Aorta (tissue), 5 donors: ENCODE results near the gene FILIP1. TPM values are rescaled to one million over a fixed set of nuclear protein-coding genes. Genes with fewer than 3 reads are reported as not detected.

Source experiments
- ATAC-seq: fragments of 200-7000 bp; cut with Tn5 transposase; one replicate; pipeline ENCODE4 v1.9.1; 2022; ENCODE audit warnings: moderate library complexity; ENCODE audit not compliant: low FRiP score
- DNase-seq, 2 donors: peaks; one replicate each; pipeline ENCODE4 v3.0.0-alpha.2; 2020
- H3K27ac ChIP-seq, 2 donors: one replicate each; pipeline ENCODE4 v1.5.1; 2013; ENCODE audit warnings: low read length in 2 of 2, mild to moderate bottlenecking in 2 of 2, moderate library complexity in 2 of 2, control low read depth in 1 of 2, inconsistent platforms in 1 of 2, low read depth in 1 of 2
- H3K27me3 ChIP-seq, 2 donors: one replicate each; pipeline ENCODE4 v1.6.1; 2013; ENCODE audit warnings: control low read depth in 1 of 2, low read length in 1 of 2, mild to moderate bottlenecking in 1 of 2, moderate library complexity in 1 of 2; ENCODE audit not compliant: insufficient read depth in 2 of 2, control insufficient read depth in 1 of 2
- H3K36me3 ChIP-seq, 2 donors: one replicate each; pipeline ENCODE4 v1.6.1; 2013; ENCODE audit warnings: control low read depth in 1 of 2, low read length in 1 of 2, mild to moderate bottlenecking in 1 of 2; ENCODE audit not compliant: insufficient read depth in 2 of 2, control insufficient read depth in 1 of 2
- H3K4me1 ChIP-seq, 2 donors: one replicate each; pipeline ENCODE4 v1.6.1; 2013; ENCODE audit warnings: low read length in 2 of 2, control low read depth in 1 of 2, mild to moderate bottlenecking in 1 of 2, moderate library complexity in 1 of 2; ENCODE audit not compliant: insufficient read depth in 2 of 2, control insufficient read depth in 1 of 2
- H3K4me3 ChIP-seq, 2 donors: one replicate each; pipeline ENCODE4 v1.5.1; 2013; ENCODE audit warnings: low read length in 2 of 2, control low read depth in 1 of 2, mild to moderate bottlenecking in 1 of 2
- H3K9me3 ChIP-seq: one replicate; pipeline ENCODE4 v1.6.1; 2013; ENCODE audit warnings: mild to moderate bottlenecking, low read length; ENCODE audit not compliant: control insufficient read depth
- WGBS, 2 donors: extraction: QIAGEN DNeasy Blood & Tissue Kit; methylation state at CpG; one replicate each; pipeline ENCODE4 v1.1.7; 2013; 5-methylcytosine and 5-hydroxymethylcytosine counted together
- intact Hi-C, 2 donors: fragments of 100-400 bp; cut with DNase I; formaldehyde crosslinking; loops; one replicate each; pipeline versions ENCODE4 v1.14.2 to v1.15.0; 2022
- polyA plus RNA-seq, 2 donors: library from polyadenylated mRNA; stranded (reverse); fragments of 200-250 nt; gene quantifications; one replicate each; pipeline ENCODE4 v1.2.3, GENCODE V29; 2013
- total RNA-seq, 2 donors: library from RNA; stranded (reverse); fragmentation: NEBNext Ultra II Directional; extraction: Animal tissue kit (Norgen Biotek cat#: 25700); gene quantifications; one replicate each; pipeline ENCODE4 v1.2.1, GENCODE V29; 2021
- donor health status: healthy with polysubstance abuse.
- donor health status: Bipolar disorder and iron deficiency.
- donor health status: DM: no; HTN: no; CAD: no.
- donor health status: DM: no; HTN: no; CAD: no.
- donor health status: DM: yes; HTN: yes; CAD: no.

FILIP1 gene
- total and polyA plus RNA-seq, 4 donors = 6.9 to 53.3 (median 21.3) TPM

DNA sequence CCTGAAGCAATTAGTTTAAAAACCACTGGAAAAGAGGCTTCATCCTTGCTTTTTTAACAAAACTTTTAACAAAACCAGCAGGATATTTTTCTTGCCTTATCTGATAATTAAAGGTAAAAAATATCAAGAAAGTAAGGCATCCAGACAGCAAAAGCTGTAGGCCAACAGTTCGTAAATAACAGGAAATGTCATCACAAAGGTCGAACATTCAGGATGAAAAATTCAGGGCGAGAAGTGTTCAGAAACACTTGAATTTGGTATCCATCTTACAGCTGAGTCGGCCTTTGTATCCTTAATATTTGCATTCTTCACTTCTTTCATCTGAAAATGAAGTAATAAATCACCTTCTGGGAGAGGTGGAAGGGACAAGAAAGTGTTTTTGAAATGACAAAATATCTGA is 8.2 kb upstream of the FILIP1 start:
- no peaks in the 10 kb centered on the region for H3K27me3 ChIP-seq
- H3K4me1 ChIP-seq = no peaks in the 10 kb centered on the region
- DNase-seq = no peak
- no peak for ATAC-seq
- no peak overlapping the region for H3K4me3 ChIP-seq
- H3K36me3 ChIP-seq = no peaks in the 10 kb centered on the region
- intact Hi-C loops = loop anchor here in 1 of 2 donors (5.0 kb wide), 1 partner anchor 214 kb away; no protein-coding TSS in a partner anchor
- no peak overlapping the region for H3K27ac ChIP-seq
- H3K9me3 ChIP-seq = no peaks in the 10 kb centered on the region
- 89 to 94% methylated on average over 4 of the region's 4 CpGs for WGBS, 2 donors

DNA sequence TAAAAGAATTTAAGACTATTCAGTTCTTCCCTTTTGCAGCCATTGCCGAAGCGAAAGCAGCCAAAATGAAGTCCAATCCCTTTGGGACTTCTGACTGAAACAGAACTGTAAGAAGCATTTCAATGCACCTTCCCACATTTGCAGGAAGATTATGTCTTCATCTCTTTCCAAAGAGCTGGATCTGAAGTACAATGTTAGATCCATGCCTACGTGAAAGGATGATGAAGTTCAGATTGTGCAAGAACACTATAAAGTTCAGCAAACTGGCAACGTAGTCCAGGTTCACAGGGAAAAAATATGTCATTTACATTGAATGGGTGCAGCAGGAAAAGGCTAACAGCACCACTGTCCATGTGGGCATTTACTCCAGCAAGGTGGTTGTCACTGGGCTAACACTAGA is 6.0 kb upstream of the FILIP1 start:
- ATAC-seq (no peak), DNase-seq (no peak)
- Histone ChIP-seq H3K4me3 (no peak overlapping the region), H3K4me1 (peaks cover 0 to 2% of the 10 kb centered on the region in 2 donors), H3K27ac (no peak overlapping the region), H3K9me3 (no peaks in the 10 kb centered on the region), H3K27me3 (no peaks in the 10 kb centered on the region), H3K36me3 (no peaks in the 10 kb centered on the region)
- intact Hi-C loops = loop anchor here in 1 of 2 donors (5.0 kb wide), 1 partner anchor 212 kb away; no protein-coding TSS in a partner anchor
- WGBS, 2 donors = 63 to 64% methylated on average over 4 of the region's 4 CpGs

DNA sequence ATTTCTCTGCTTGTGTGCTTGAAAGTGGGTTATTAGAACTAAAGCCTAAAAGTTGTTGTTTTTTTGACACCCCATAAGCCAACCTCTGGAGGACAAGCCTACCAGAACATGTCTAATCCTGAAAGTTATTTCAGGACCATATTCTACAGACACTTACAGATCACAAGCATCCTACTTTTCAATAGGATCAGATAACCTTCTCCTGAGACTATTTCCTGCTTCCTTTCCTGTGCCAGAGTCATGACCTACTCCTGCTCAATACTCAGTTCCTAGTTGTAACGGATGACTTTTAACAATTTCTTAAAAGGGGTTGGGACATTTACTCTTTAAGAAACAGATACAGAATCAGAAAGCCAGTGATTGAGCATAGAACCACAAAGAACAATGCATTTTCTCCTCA is 5.3 kb upstream of the FILIP1 start:
- intact Hi-C loops = no loop called here
- DNase-seq (no peak), ATAC-seq (no peak)
- no peaks in the 10 kb centered on the region for H3K36me3 ChIP-seq
- peaks cover 0 to 2% of the 10 kb centered on the region in 2 donors for H3K4me1 ChIP-seq
- no peak overlapping the region for H3K4me3 ChIP-seq
- no peaks in the 10 kb centered on the region for H3K27me3 ChIP-seq
- no peak overlapping the region for H3K27ac ChIP-seq
- no peaks in the 10 kb centered on the region for H3K9me3 ChIP-seq
- 75 to 92% methylated on average over 1 of the region's 1 CpG for WGBS, 2 donors

- Histone ChIP-seq H3K9me3 (no peaks in the 10 kb centered on the region), H3K4me3 (no peak overlapping the region), H3K4me1 (peaks cover 0 to 2% of the 10 kb centered on the region in 2 donors), H3K27me3 (no peaks in the 10 kb centered on the region), H3K36me3 (no peaks in the 10 kb centered on the region), H3K27ac (no peak overlapping the region)
- no peak for ATAC-seq
- DNase-seq = no peak
- intact Hi-C loops = no loop called here
- 42 to 56% methylated on average over 3 of the region's 3 CpGs for WGBS, 2 donors
Observed at GRCh38 chr6:75497994-75498393, 4.4 kb upstream of the FILIP1 start.

DNA sequence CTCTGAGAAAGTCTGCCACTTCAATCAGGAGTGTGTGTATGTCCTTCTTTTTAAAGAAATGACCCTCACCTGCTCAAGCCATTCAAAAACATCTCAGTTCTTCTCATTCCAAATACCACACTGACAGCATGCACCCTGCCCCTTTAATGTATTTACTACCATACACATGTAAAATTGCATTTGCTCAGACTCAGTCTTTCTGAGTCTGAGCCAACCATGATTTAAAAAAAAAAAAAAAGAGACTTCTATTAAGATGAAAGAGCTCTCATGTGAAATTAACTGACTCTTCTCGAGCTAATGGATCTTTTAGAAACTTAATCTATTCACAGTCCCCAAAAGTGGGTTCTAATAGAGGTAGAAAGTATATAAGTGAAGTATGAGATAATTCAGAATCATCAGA is 1.4 kb upstream of the FILIP1 start:
- Histone ChIP-seq H3K36me3 (no peaks in the 10 kb centered on the region), H3K9me3 (no peaks in the 10 kb centered on the region), H3K27me3 (no peaks in the 10 kb centered on the region), H3K4me3 (no peak overlapping the region), H3K4me1 (peaks cover 0 to 2% of the 10 kb centered on the region in 2 donors), H3K27ac (no peak overlapping the region)
- intact Hi-C loops = no loop called here
- 79 to 80% methylated on average over 1 of the region's 1 CpG for WGBS, 2 donors
- DNase-seq = no peak
- no peak for ATAC-seq

DNA sequence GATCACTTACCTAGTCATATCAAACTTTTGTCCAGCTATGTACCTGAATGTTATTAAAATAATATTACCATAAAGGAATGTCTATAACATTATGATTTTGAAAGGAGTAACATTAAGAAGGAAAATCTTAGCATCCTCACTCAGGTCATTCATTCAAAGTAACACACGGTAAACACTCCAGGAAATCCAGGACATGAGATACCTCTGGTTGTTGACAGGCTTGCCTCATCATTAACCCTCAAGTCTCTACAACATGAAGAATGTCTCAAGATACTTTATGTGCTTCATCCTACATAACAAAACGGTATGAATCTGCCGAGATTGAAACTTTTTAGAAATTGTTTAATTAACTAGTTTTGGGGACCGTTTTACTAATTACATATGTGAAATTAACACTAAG is 690 bp upstream of the FILIP1 start:
- ATAC-seq = no peak
- peaks cover 0 to 2% of the 10 kb centered on the region in 2 donors for H3K4me1 ChIP-seq
- intact Hi-C loops = loop anchor here (5.0 kb wide), 5 partner anchors 47 to 212 kb away; partner anchors contain the start of gene TMEM30A (in 1 of the 2)
- H3K27ac ChIP-seq = no peak overlapping the region
- H3K4me3 ChIP-seq = no peak overlapping the region
- H3K9me3 ChIP-seq = no peaks in the 10 kb centered on the region
- no peaks in the 10 kb centered on the region for H3K36me3 ChIP-seq
- WGBS, 2 donors = 57 to 61% methylated on average over 4 of the region's 4 CpGs
- H3K27me3 ChIP-seq = no peaks in the 10 kb centered on the region
- DNase-seq = no peak

- no peaks in the 10 kb centered on the region for H3K36me3 ChIP-seq
- intact Hi-C loops = loop anchor here (5.0 kb wide), 5 partner anchors 45 to 210 kb away; partner anchors contain the start of gene TMEM30A (in 1 of the 2)
- H3K9me3 ChIP-seq = no peaks in the 10 kb centered on the region
- peak overlapping the region; percentile 97 to 98 for H3K4me3 ChIP-seq
- ATAC-seq = no peak
- H3K27me3 ChIP-seq = no peaks in the 10 kb centered on the region
- WGBS, 2 donors = 5 to 6% methylated on average over 3 of the region's 3 CpGs
- H3K27ac ChIP-seq = peak overlapping the region; percentile 67 to 68
- no peak for DNase-seq
- peaks cover 2% of the 10 kb centered on the region in 2 donors for H3K4me1 ChIP-seq
Observed at GRCh38 chr6:75492386-75493153, 1.0 kb downstream of the FILIP1 start.

DNA sequence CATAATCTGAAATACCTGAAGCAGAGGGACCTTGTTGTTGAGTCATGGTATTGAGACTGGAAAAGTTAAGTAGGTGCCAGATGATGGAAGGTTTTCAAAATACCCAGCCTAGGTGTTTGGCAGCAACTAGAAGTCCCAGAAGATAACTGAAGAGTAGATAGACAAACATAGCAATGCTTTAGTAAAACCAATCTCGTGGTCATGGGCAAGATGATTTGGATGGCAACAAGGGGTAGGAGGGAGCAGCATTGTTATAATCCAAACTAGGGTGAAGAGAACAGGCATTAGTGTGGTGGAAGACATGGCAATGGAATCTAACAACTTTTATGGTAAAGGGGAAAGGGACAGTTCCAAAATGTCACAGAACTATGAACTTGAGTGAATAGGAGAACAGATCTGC is 2.3 kb downstream of the FILIP1 start:
- peak overlapping the region; percentile 45 to 85 for H3K4me3 ChIP-seq
- WGBS, 2 donors = 3 to 13% methylated on average over 1 of the region's 1 CpG
- ATAC-seq = no peak
- no peaks in the 10 kb centered on the region for H3K36me3 ChIP-seq
- no peaks in the 10 kb centered on the region for H3K9me3 ChIP-seq
- DNase-seq = no peak
- intact Hi-C loops = loop anchor here (5.0 kb wide), 5 partner anchors 44 to 209 kb away; partner anchors contain the start of gene TMEM30A (in 1 of the 2)
- H3K4me1 ChIP-seq = peaks cover 2 to 6% of the 10 kb centered on the region in 2 donors
- no peaks in the 10 kb centered on the region for H3K27me3 ChIP-seq
- peak overlapping the region; percentile 64 to 86 for H3K27ac ChIP-seq

- H3K27me3 ChIP-seq = no peaks in the 10 kb centered on the region
- DNase-seq = no peak
- no peak for ATAC-seq
- H3K9me3 ChIP-seq = no peaks in the 10 kb centered on the region
- peaks cover 2 to 6% of the 10 kb centered on the region in 2 donors for H3K4me1 ChIP-seq
- peak overlapping the region; percentile 45 to 85 for H3K4me3 ChIP-seq
- H3K27ac ChIP-seq = peak overlapping the region in 1 of 2 donors; percentile 86
- 6 to 10% methylated on average over 3 of the region's 3 CpGs for WGBS, 2 donors
- intact Hi-C loops = loop anchor here (5.0 kb wide), 5 partner anchors 43 to 208 kb away; partner anchors contain the start of gene TMEM30A (in 1 of the 2)
- H3K36me3 ChIP-seq = no peaks in the 10 kb centered on the region
Observed at GRCh38 chr6:75490706-75491105, 2.9 kb downstream of the FILIP1 start.
